ENCODE results near the gene EPSTI1. TPM values are rescaled to one million over a fixed set of nuclear protein-coding genes. Genes with fewer than 3 reads are reported as not detected.
"Not testable (repeated sequence)": the region's sequence is repeated elsewhere in the genome, so short reads cannot be mapped to it uniquely, and the experiment has no call there.

Gene EPSTI1
- polyA plus RNA-seq, 1 donor from 2014 or later: not detected

DNA sequence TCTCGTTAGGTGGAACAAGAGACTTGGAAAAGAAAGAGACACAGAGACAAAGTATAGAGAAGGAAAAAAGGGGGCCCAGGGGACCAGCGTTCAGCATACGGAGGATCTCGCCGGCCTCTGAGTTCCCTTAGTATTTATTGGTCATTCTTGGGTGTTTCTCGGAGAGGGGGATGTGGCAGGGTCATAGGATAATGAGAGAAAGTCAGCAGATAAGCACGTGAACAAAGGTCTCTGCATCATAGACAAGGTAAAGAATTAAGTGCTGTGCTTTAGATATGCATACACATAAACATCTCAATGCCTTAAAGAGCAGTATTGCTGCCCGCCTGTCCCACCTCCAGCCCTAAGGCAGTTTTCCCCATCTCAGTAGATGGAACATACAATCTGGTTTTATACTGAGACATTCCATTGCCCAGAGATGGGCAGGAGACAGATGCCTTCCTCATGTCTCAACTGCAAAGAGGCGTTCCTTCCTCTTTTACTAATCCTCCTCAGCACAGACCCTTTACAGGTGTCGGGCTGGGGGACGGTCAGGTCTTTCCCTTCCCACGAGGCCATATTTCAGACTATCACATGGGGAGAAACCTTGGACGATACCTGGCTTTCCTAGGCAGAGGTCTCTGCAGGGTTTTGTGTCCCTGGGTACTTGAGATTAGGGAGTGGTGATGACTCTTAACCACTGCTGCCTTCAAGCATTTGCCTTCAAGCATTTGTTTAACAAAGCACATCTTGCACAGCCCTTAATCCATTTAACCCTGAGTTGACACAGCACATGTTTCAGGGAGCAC, 48.7 kb upstream of the EPSTI1 start:
- not testable (repeated sequence) for H3K4me2 ChIP-seq (ENCODE audit: low read length); H4K20me1 ChIP-seq (ENCODE audit: insufficient read depth); H2AFZ ChIP-seq (ENCODE audit: low read depth, low read length)

DNA sequence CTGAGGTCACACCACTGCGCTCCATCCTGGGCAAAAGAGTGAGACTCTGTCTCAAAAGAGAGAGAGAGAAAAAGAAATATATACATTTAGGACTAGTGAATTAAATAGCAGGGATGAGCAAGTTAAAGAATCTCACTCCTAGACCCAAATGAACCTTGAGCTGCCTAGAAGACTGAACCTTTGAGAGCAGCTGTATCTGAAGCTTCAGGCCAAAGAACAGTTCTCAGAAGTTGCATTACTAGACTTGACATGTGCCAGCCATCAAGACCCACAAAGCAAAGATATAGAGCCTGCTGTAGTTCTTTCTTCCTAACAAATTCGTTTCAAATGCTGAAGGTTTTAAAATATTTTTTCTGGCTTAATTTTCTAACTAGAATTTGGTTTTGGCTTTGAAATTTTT, 47.9 kb upstream of the EPSTI1 start:
- no peaks in the 10 kb centered on the region for H3K27me3 ChIP-seq (ENCODE audit: insufficient read depth, low read depth, low read length)
- no peak overlapping the region for H3K27ac ChIP-seq (ENCODE audit: low read length)
- H3K4me2 ChIP-seq (ENCODE audit: low read length): no peak overlapping the region
- no peaks in the 10 kb centered on the region for H3K79me2 ChIP-seq (replicated peaks; ENCODE audit: insufficient read depth, low read length)
- no peaks in the 10 kb centered on the region for H3K9me3 ChIP-seq (ENCODE audit: low read length)
- no peak for TF ChIP-seq EZH2 (IDR thresholded peaks at IDR 0.05; ENCODE audit: borderline replicate concordance, insufficient read depth, low read length, poor library complexity, severe bottlenecking)
- TF ChIP-seq, protein P1, sequence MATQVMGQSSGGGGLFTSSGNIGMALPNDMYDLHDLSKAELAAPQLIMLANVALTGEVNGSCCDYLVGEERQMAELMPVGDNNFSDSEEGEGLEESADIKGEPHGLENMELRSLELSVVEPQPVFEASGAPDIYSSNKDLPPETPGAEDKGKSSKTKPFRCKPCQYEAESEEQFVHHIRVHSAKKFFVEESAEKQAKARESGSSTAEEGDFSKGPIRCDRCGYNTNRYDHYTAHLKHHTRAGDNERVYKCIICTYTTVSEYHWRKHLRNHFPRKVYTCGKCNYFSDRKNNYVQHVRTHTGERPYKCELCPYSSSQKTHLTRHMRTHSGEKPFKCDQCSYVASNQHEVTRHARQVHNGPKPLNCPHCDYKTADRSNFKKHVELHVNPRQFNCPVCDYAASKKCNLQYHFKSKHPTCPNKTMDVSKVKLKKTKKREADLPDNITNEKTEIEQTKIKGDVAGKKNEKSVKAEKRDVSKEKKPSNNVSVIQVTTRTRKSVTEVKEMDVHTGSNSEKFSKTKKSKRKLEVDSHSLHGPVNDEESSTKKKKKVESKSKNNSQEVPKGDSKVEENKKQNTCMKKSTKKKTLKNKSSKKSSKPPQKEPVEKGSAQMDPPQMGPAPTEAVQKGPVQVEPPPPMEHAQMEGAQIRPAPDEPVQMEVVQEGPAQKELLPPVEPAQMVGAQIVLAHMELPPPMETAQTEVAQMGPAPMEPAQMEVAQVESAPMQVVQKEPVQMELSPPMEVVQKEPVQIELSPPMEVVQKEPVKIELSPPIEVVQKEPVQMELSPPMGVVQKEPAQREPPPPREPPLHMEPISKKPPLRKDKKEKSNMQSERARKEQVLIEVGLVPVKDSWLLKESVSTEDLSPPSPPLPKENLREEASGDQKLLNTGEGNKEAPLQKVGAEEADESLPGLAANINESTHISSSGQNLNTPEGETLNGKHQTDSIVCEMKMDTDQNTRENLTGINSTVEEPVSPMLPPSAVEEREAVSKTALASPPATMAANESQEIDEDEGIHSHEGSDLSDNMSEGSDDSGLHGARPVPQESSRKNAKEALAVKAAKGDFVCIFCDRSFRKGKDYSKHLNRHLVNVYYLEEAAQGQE (IDR thresholded peaks at IDR 0.05; ENCODE audit: borderline replicate concordance): no peak
- no peak for TF ChIP-seq EP300 (conservative IDR thresholded peaks at IDR 0.05; ENCODE audit: poor library complexity, severe bottlenecking)
- TF ChIP-seq CTCF (IDR thresholded peaks at IDR 0.05; ENCODE audit: poor library complexity, severe bottlenecking): no peak
- no peak for TF ChIP-seq RAD21 (conservative IDR thresholded peaks at IDR 0.05)
- TF ChIP-seq SMC3 (conservative IDR thresholded peaks at IDR 0.05; ENCODE audit: poor library complexity): no peak
- no peak for TF ChIP-seq POLR2AphosphoS5 (IDR thresholded peaks at IDR 0.05)
- TF ChIP-seq TAF1 (IDR thresholded peaks at IDR 0.05; ENCODE audit: low read depth): no peak
- no peak for TF ChIP-seq MXI1 (conservative IDR thresholded peaks at IDR 0.05; ENCODE audit: poor library complexity, severe bottlenecking)
- H3F3A ChIP-seq (ENCODE audit: insufficient read depth, low read length, poor library complexity, severe bottlenecking): no peaks in the 10 kb centered on the region
- no peaks in the 10 kb centered on the region for H3K9me2 ChIP-seq (ENCODE audit: insufficient read depth, low read length)
- H2AFZ ChIP-seq (ENCODE audit: low read depth, low read length): no peak overlapping the region
- H3K4me3 ChIP-seq (ENCODE audit: low read length): no peak overlapping the region
- no peaks in the 10 kb centered on the region for H4K20me1 ChIP-seq (ENCODE audit: insufficient read depth)
- no peak overlapping the region for H3K9ac ChIP-seq (ENCODE audit: low read length)
- H3K36me3 ChIP-seq (ENCODE audit: insufficient read depth, low read length): no peaks in the 10 kb centered on the region

More for the DNA sequence above, 48.7 kb upstream of the EPSTI1 start:
- not testable (repeated sequence) for H3K27ac ChIP-seq (ENCODE audit: low read length); H3F3A ChIP-seq (ENCODE audit: insufficient read depth, low read length, poor library complexity, severe bottlenecking); H3K36me3 ChIP-seq (ENCODE audit: insufficient read depth, low read length); H3K27me3 ChIP-seq (ENCODE audit: insufficient read depth, low read depth, low read length); H3K9ac ChIP-seq (ENCODE audit: low read length); H3K4me3 ChIP-seq (ENCODE audit: low read length); H3K9me2 ChIP-seq (ENCODE audit: insufficient read depth, low read length); H3K79me2 ChIP-seq (replicated peaks; ENCODE audit: insufficient read depth, low read length); H3K9me3 ChIP-seq (ENCODE audit: low read length)
